H1 (cell line): ENCODE measurements around the gene TAF12. TPM values are rescaled to one million over a fixed set of nuclear protein-coding genes. Genes with fewer than 3 reads are reported as not detected.

Experiments used
- CTCF ChIA-PET: fragments of 300-600 bp; sonication (Branson Sonifier 250); formaldehyde crosslinking; loops from one replicate; lab custom pipeline; 2021; ENCODE audit not compliant: partially characterized antibody; lab: Charles Lee
- POLR2A ChIA-PET: fragments of 300-600 bp; sonication (Branson Sonifier 250); formaldehyde crosslinking; loops from one replicate; lab custom pipeline; 2021; ENCODE audit warnings: inconsistent platforms; ENCODE audit not compliant: partially characterized antibody; lab: Charles Lee
- DNase-seq, 2 experiments: peaks; one replicate each; pipeline versions ENCODE4 v3.0.0 to v3.0.0-alpha.2; 2010 to 2022; ENCODE audit warnings: low spot score in 2 of 2, low read depth in 1 of 2, mixed read lengths in 1 of 2
- FAIRE-seq: peaks from 2 replicates; lab custom pipeline; 2011; peaks lifted over from hg19 to GRCh38; lab: Jason Lieb, UNC
- H2AFZ ChIP-seq: 2 replicates; pipeline ENCODE4 v1.8.1; 2012; ENCODE audit warnings: low read length, inconsistent platforms
- H2AK5ac ChIP-seq: 2 replicates; pipeline ENCODE4 v1.6.1; 2013; ENCODE audit warnings: low read depth, low read length
- H2BK120ac ChIP-seq: replicated peaks from 2 replicates; pipeline ENCODE3; 2013; ENCODE audit warnings: low read depth, low read length, inconsistent platforms
- H2BK12ac ChIP-seq: 2 replicates; pipeline ENCODE4 v1.6.1; 2013; ENCODE audit warnings: low read depth, low read length
- H2BK15ac ChIP-seq: 2 replicates; pipeline ENCODE4 v1.6.1; 2013; ENCODE audit warnings: low read length
- H2BK20ac ChIP-seq: 2 replicates; pipeline ENCODE4 v1.6.1; 2013; ENCODE audit warnings: low read length
- H2BK5ac ChIP-seq: 2 replicates; pipeline ENCODE4 v1.6.1; 2013; ENCODE audit warnings: low read depth, low read length
- H3K14ac ChIP-seq: 2 replicates; pipeline ENCODE4 v1.6.1; 2013; ENCODE audit warnings: inconsistent platforms; ENCODE audit not compliant: insufficient read length
- H3K18ac ChIP-seq: 2 replicates; pipeline ENCODE4 v1.6.1; 2013; ENCODE audit warnings: low read length; ENCODE audit errors: extremely low read depth
- H3K23ac ChIP-seq: 2 replicates; pipeline ENCODE4 v1.6.1; 2013; ENCODE audit warnings: inconsistent platforms; ENCODE audit not compliant: insufficient read length
- H3K23me2 ChIP-seq: 2 replicates; pipeline ENCODE4 v1.6.1; 2013; ENCODE audit warnings: low read depth, low read length
- H3K27ac ChIP-seq: 2 replicates; pipeline ENCODE4 v1.6.1; 2011; ENCODE audit warnings: low read depth, low read length, inconsistent platforms
- H3K27me3 ChIP-seq, 4 experiments: replicated peaks in 1 of 4; 1 replicate in 1 of 4; 2 replicates in 3 of 4; pipeline versions ENCODE4 v1.6.1 to v1.8.1; 2011 to 2013; ENCODE audit warnings: low read length in 3 of 4, mild to moderate bottlenecking in 3 of 4, inconsistent platforms in 2 of 4, mixed read lengths in 2 of 4, moderate library complexity in 1 of 4; ENCODE audit not compliant: control insufficient read depth in 3 of 4, insufficient read depth in 3 of 4; ENCODE audit errors: extremely low read depth in 1 of 4
- H3K36me3 ChIP-seq, 4 experiments: 2 replicates each; pipeline versions ENCODE4 v1.6.1 to v1.8.1; 2011 to 2013; ENCODE audit warnings: mild to moderate bottlenecking in 4 of 4, low read length in 3 of 4, moderate library complexity in 2 of 4, control low read depth in 1 of 4, inconsistent platforms in 1 of 4; ENCODE audit not compliant: insufficient read depth in 4 of 4, control insufficient read depth in 2 of 4
- H3K4ac ChIP-seq: replicated peaks from 2 replicates; pipeline ENCODE3; 2013; ENCODE audit warnings: low read length, low read depth, mixed read lengths, inconsistent platforms; ENCODE audit not compliant: insufficient read length
- H3K4me1 ChIP-seq, 4 experiments: replicated peaks in 1 of 4; 1 replicate in 1 of 4; 2 replicates in 3 of 4; pipeline versions ENCODE4 v1.6.1 to v1.8.1; 2011 to 2013; ENCODE audit warnings: low read length in 3 of 4, inconsistent platforms in 2 of 4, mixed read lengths in 1 of 4; ENCODE audit not compliant: insufficient read depth in 4 of 4, control insufficient read depth in 3 of 4
- H3K4me2 ChIP-seq, 2 experiments: 2 replicates each; pipeline versions ENCODE4 v1.6.1 to v1.8.1; 2011 to 2013; ENCODE audit warnings: low read depth in 2 of 2, low read length in 2 of 2, control low read depth in 1 of 2, inconsistent platforms in 1 of 2, mild to moderate bottlenecking in 1 of 2; ENCODE audit not compliant: insufficient read depth in 1 of 2
- H3K4me3 ChIP-seq, 4 experiments: fragments of 200-600, 300-600 bp in 1 of 4; sonication (generic), shearing (Covaris generic), sonication (Bioruptor Twin) in 1 of 4; 2 replicates each; pipeline versions ENCODE4 v1.5.1 to v1.8.1; 2011 to 2016; ENCODE audit warnings: low read length in 4 of 4, low read depth in 3 of 4, control low read depth in 2 of 4, inconsistent platforms in 2 of 4, mild to moderate bottlenecking in 2 of 4, mixed read lengths in 1 of 4, moderate library complexity in 1 of 4; ENCODE audit not compliant: insufficient read depth in 2 of 4; ENCODE audit errors: extremely low read depth in 1 of 4
- H3K56ac ChIP-seq: replicated peaks from 2 replicates; pipeline ENCODE3; 2013; ENCODE audit warnings: low read depth, mild to moderate bottlenecking, mixed read lengths, low read length, inconsistent platforms; ENCODE audit not compliant: insufficient read length
- H3K79me1 ChIP-seq: 2 replicates; pipeline ENCODE4 v1.6.1; 2013; ENCODE audit warnings: low read depth, low read length, control low read depth
- H3K79me2 ChIP-seq, 2 experiments: 2 replicates each; pipeline versions ENCODE4 v1.6.1 to v1.8.1; 2012 to 2013; ENCODE audit warnings: low read length in 2 of 2, mild to moderate bottlenecking in 2 of 2, inconsistent platforms in 1 of 2; ENCODE audit not compliant: insufficient read depth in 2 of 2, control insufficient read depth in 1 of 2
- H3K9ac ChIP-seq, 4 experiments: replicated peaks in 1 of 4; 1 replicate in 1 of 4; 2 replicates in 3 of 4; pipeline versions ENCODE4 v1.6.1 to v1.8.1; 2011 to 2013; ENCODE audit warnings: low read depth in 3 of 4, low read length in 3 of 4, control low read depth in 2 of 4, mild to moderate bottlenecking in 2 of 4, moderate library complexity in 2 of 4, inconsistent platforms in 1 of 4; ENCODE audit errors: extremely low read depth in 1 of 4
- H3K9me3 ChIP-seq, 2 experiments: 2 replicates each; pipeline versions ENCODE4 v1.6.1 to v1.8.1; 2012 to 2013; ENCODE audit warnings: mild to moderate bottlenecking in 2 of 2, moderate library complexity in 2 of 2, control low read depth in 1 of 2, inconsistent platforms in 1 of 2, low read depth in 1 of 2, low read length in 1 of 2, mixed read lengths in 1 of 2; ENCODE audit not compliant: insufficient read depth in 2 of 2
- H4K20me1 ChIP-seq, 2 experiments: replicated peaks in 1 of 2; 2 replicates each; pipeline versions ENCODE3 to v1.8.1; 2011 to 2013; ENCODE audit warnings: inconsistent platforms in 2 of 2, low read length in 2 of 2, mild to moderate bottlenecking in 1 of 2; ENCODE audit not compliant: insufficient read depth in 2 of 2, control insufficient read depth in 1 of 2
- H4K5ac ChIP-seq: 2 replicates; pipeline ENCODE4 v1.6.1; 2013; ENCODE audit warnings: low read length, low read depth, mixed read lengths, inconsistent platforms; ENCODE audit not compliant: insufficient read length
- H4K8ac ChIP-seq: 2 replicates; pipeline ENCODE4 v1.8.0; 2013; ENCODE audit warnings: mild to moderate bottlenecking, moderate library complexity, low read length, inconsistent platforms; ENCODE audit not compliant: insufficient read depth; ENCODE audit errors: extremely low read depth
- H4K91ac ChIP-seq: replicated peaks from 2 replicates; pipeline ENCODE3; 2013; ENCODE audit warnings: low read length, mixed read lengths, inconsistent platforms; ENCODE audit not compliant: insufficient read length
- CHD1 ChIP-seq: IDR thresholded peaks from 2 replicates; pipeline ENCODE4 v1.6.1; 2012; ENCODE audit warnings: low read depth, low read length, improper control_type of control experiment
- HDAC2 ChIP-seq, 2 experiments: fragments of 300-600 bp in 1 of 2; sonication (generic) in 1 of 2; IDR thresholded peaks; 2 replicates each; pipeline ENCODE4 v1.6.1; 2011 to 2012; ENCODE audit warnings: low read depth in 2 of 2, low read length in 2 of 2, mild to moderate bottlenecking in 2 of 2, moderate library complexity in 2 of 2, borderline replicate concordance in 1 of 2, inconsistent platforms in 1 of 2
- KDM1A ChIP-seq: fragments of 200-600, 300-600 bp; sonication (generic); IDR thresholded peaks from 2 replicates; pipeline ENCODE4 v1.7.1; 2016; ENCODE audit warnings: mild to moderate bottlenecking, low read length, borderline replicate concordance
- RNF2 ChIP-seq: fragments of 200-900, 300-1000 bp; sonication (generic); IDR thresholded peaks from 2 replicates; pipeline ENCODE4 v1.7.1; 2016; ENCODE audit warnings: borderline replicate concordance, low read depth, mild to moderate bottlenecking, antibody characterized with exemption, low read length; ENCODE audit not compliant: poor library complexity, severe bottlenecking; ENCODE audit errors: missing control alignments
- SIN3A ChIP-seq, 2 experiments: IDR thresholded peaks in 1 of 2; conservative IDR thresholded peaks in 1 of 2; 2 replicates each; pipeline ENCODE4 v1.6.1; 2011 to 2012; ENCODE audit warnings: low read length in 2 of 2, improper control_type of control experiment in 1 of 2, low read depth in 1 of 2, mild to moderate bottlenecking in 1 of 2
- SIX5 ChIP-seq: IDR thresholded peaks from 2 replicates; pipeline ENCODE4 v1.6.1; 2011; ENCODE audit warnings: mild to moderate bottlenecking, low read depth, low read length
- SP4 ChIP-seq: IDR thresholded peaks from 2 replicates; pipeline ENCODE4 v1.6.1; 2012; ENCODE audit warnings: low read length, inconsistent platforms
- WGBS, 2 experiments: shearing (Covaris generic) in 1 of 2; methylation state at CpG; one replicate each; pipeline versions ENCODE4 v1.1.6 to v1.1.7; 2013 to 2015; ENCODE audit warnings: low lambda C conversion rate in 2 of 2, mixed read lengths in 2 of 2, inconsistent platforms in 1 of 2, low coverage in 1 of 2, missing lambda C conversion rate in 1 of 2; ENCODE audit not compliant: insufficient replicate concordance in 2 of 2, insufficient coverage in 1 of 2, insufficient read length in 1 of 2; ENCODE audit errors: extremely low coverage in 1 of 2, missing lambda C conversion rate in 1 of 2; 5-methylcytosine and 5-hydroxymethylcytosine counted together
- polyA plus RNA-seq, 7 experiments: library from polyadenylated mRNA; depleted of rRNA in 3 of 7; stranded (reverse) in 5 of 7; unstranded in 2 of 7; fragments of >200 nt in 5 of 7; fragments of 200-250 nt in 2 of 7; gene quantifications; 1 replicate in 5 of 7; 2 replicates in 1 of 7; 4 replicates in 1 of 7; pipeline versions ENCODE4 v1.2.1 to v1.2.3, GENCODE V29; 2011 to 2013; ENCODE audit warnings: missing spikeins in 2 of 7, mixed read lengths in 2 of 7
- total RNA-seq: library from RNA; stranded (reverse); fragmentation: NEBNext Ultra II Directional; extraction: Animal tissue kit (Norgen Biotek cat#: 25700); gene quantifications from 2 replicates; pipeline ENCODE4 v1.2.1, GENCODE V29; 2021
- TF ChIP-seq, protein P1 (sequence below): IDR thresholded peaks from 2 replicates; pipeline ENCODE4 v1.6.1; 2012; ENCODE audit warnings: low read length, inconsistent platforms

The TAF12 gene
- total and polyA plus RNA-seq, 2 of the 8 experiments (the other 6 are each of a cell fraction or from before 2014, with no cell fraction given) = 25.1 to 27.2 TPM

DNA sequence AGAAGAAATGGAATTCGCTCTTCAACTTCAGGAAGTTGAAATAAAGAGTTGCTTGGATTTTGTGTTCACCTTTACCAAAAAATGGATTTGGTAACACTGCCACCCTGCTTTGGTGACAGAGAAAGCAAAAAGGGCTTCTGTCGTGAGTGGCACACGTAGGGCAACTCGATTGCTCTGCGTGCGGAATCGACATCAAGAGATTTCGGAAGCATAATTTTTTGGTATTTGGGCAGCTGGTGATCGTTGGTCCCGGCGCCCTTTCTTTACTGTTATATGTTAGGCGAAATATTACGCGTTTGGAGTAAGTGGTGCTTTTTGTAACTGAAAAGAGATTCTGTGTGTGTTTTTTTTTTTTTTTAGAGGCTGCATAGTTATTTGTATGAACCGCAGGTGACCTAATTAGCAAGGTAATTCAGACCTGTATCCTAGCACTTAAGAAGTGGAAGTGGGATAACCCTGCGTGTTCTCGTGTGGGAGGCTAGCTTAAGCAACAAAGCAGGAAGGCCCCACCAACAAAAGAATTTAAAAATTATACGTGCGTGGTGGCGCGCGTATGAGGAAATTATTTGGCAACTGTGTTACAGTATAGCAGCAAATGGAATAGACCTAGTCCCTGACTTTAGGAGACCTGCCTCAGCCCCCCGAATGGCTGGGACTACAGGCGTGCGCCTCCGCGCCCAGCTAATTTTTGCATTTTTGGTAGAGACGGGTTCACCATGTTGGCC lies 5.8 kb upstream of the TAF12 start, which contains the start of gene RNU11:
Gene RNU11 (plus strand): TSS at position 127 of the 725 bp plus-strand sequence.
- H2AFZ ChIP-seq = 0 out of 2 replicates have a peak within 1 kb of the TSS, but pooled peaks have one; percentile 15
- CTCF ChIA-PET = interaction anchor here (0.6 to 1.1 kb wide), 2 partner anchors 88 to 93 kb away, joined by 3 to 6 read pairs; partner anchors contain the start of gene YTHDF2
- TF ChIP-seq CHD1 (no peak), RNF2 (no peak), SP4 (peak; percentile 98), SIN3A (conservative IDR thresholded peaks at IDR 0.05 in 1 of 2, IDR thresholded peaks at IDR 0.05 in 1 of 2; ENCODE audit: low read depth in 1 of 2, low read length in 2 of 2) (peak in 1 of 2 experiments; percentile 92; a peak in 1 of 4 replicates), KDM1A (no peak), SIX5 (no peak), HDAC2 (IDR thresholded peaks at IDR 0.05; ENCODE audit: borderline replicate concordance in 1 of 2, low read depth in 2 of 2, low read length in 2 of 2) (peak; percentile 82 to 95)
- TF ChIP-seq, protein P1, sequence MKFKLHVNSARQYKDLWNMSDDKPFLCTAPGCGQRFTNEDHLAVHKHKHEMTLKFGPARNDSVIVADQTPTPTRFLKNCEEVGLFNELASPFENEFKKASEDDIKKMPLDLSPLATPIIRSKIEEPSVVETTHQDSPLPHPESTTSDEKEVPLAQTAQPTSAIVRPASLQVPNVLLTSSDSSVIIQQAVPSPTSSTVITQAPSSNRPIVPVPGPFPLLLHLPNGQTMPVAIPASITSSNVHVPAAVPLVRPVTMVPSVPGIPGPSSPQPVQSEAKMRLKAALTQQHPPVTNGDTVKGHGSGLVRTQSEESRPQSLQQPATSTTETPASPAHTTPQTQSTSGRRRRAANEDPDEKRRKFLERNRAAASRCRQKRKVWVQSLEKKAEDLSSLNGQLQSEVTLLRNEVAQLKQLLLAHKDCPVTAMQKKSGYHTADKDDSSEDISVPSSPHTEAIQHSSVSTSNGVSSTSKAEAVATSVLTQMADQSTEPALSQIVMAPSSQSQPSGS = peak; percentile 100

More for the DNA sequence above, 5.8 kb upstream of the TAF12 start, which contains the start of gene RNU11:
- Histone ChIP-seq H3K36me3 (no peaks in the 10 kb centered on the region), H4K91ac (peak within 1 kb of the TSS; percentile 56), H4K8ac (peak within 1 kb of the TSS; percentile 63), H2BK15ac (no peak within 1 kb of the TSS), H2BK5ac (peak within 1 kb of the TSS; percentile 95), H3K27ac (peak within 1 kb of the TSS; percentile 99), H3K4me1 (peaks cover 0 to 4% (median 0%) of the 10 kb centered on the region in 4 experiments; a peak in 4 of 7 replicates), H2AK5ac (0 out of 2 replicates have a peak within 1 kb of the TSS, but pooled peaks have one; percentile 69), H4K5ac (peak within 1 kb of the TSS; percentile 90), H2BK12ac (0 out of 2 replicates have a peak within 1 kb of the TSS, but pooled peaks have one; percentile 10), H3K14ac (no peak within 1 kb of the TSS), H3K23ac (no peak within 1 kb of the TSS), H3K56ac (peak within 1 kb of the TSS; percentile 61), H3K23me2 (no peaks in the 10 kb centered on the region), H3K27me3 (no peaks in the 10 kb centered on the region), H2BK20ac (no peak within 1 kb of the TSS), H4K20me1 (no peaks in the 10 kb centered on the region), H3K79me2 (no peaks in the 10 kb centered on the region), H3K4me2 (peak within 1 kb of the TSS; percentile 77 to 85), H2BK120ac (peak within 1 kb of the TSS; percentile 8), H3K9ac (peak within 1 kb of the TSS; percentile 40 to 88 (median 66)), H3K18ac (peak within 1 kb of the TSS; percentile 65; the same call in 1 of the 2 replicates), H3K4me3 (peak within 1 kb of the TSS; percentile 41 to 57 (median 45)), H3K4ac (peak within 1 kb of the TSS; percentile 87), H3K9me3 (no peaks in the 10 kb centered on the region), H3K79me1 (no peaks in the 10 kb centered on the region)
- 10% methylated on average over 28 of the region's 28 CpGs; no CpG with 5 or more reads in 1 of the 2 experiments for WGBS, 2 experiments
- peak; percentile 75 to 90 for DNase-seq
- FAIRE-seq = peak; percentile 78
- POLR2A ChIA-PET = interaction anchor here (0.6 to 9.3 kb wide), 53 partner anchors 8 to 830 kb away, joined by 3 to 132 read pairs (median 5); partner anchors contain the start of genes GMEB1, MED18, PHACTR4 and RCC1
